Measurements from ENCODE around the gene NUF2. TPM values are rescaled to one million over a fixed set of nuclear protein-coding genes. Genes with fewer than 3 reads are reported as not detected.

The NUF2 gene
- total RNA-seq, 1 donor from 2014 or later: 134 TPM

GRCh38 chr1:163300568-163300967 lies 21.2 kb upstream of the NUF2 start:
- no peak overlapping the region for H3K4me3 Mint-ChIP-seq
- no peak overlapping the region for H3K27ac Mint-ChIP-seq
- no peaks in the 10 kb centered on the region for H4K20me1 ChIP-seq (ENCODE audit: low read depth)

GRCh38 chr1:163303561-163303960 lies 18.2 kb upstream of the NUF2 start:
- H3K27me3 ChIP-seq: no peaks in the 10 kb centered on the region

More at GRCh38 chr1:163300568-163300967, 21.2 kb upstream of the NUF2 start:
- Mint-ChIP-seq H3K27me3 (ENCODE audit: insufficient read depth, low read depth) (no peaks in the 10 kb centered on the region), H3K36me3 (peaks cover 5% of the 10 kb centered on the region), H3K9me3 (no peaks in the 10 kb centered on the region), H3K4me1 (no peaks in the 10 kb centered on the region)
- H3K27ac ChIP-seq: no peak overlapping the region
- no peaks in the 10 kb centered on the region for H3K9me3 ChIP-seq (ENCODE audit: low read depth)
- TF ChIP-seq EZH2phosphoT487 (IDR thresholded peaks at IDR 0.05) (no peak), CTCF (IDR thresholded peaks at IDR 0.05) (no peak), EZH2 (IDR thresholded peaks at IDR 0.05) (no peak)
- no peaks in the 10 kb centered on the region for H3K27me3 ChIP-seq
- no peak overlapping the region for H2AFZ ChIP-seq (replicated peaks)
- no peak overlapping the region for H3K9ac ChIP-seq
- peaks cover 3% of the 10 kb centered on the region for H3K36me3 ChIP-seq
- H3K4me1 ChIP-seq: peaks cover 41% of the 10 kb centered on the region
- no peak overlapping the region for H3K4me3 ChIP-seq
- no peak for DNase-seq (ENCODE audit: low spot score)
- H3K4me2 ChIP-seq: no peak overlapping the region
- H3K79me2 ChIP-seq (ENCODE audit: low read depth): no peaks in the 10 kb centered on the region
- H3F3A ChIP-seq (ENCODE audit: low read depth): no peaks in the 10 kb centered on the region

GRCh38 chr1:163305441-163305840 lies 16.3 kb upstream of the NUF2 start:
- TF ChIP-seq CTCF (IDR thresholded peaks at IDR 0.05): no peak
- no peak for TF ChIP-seq EZH2 (IDR thresholded peaks at IDR 0.05)
- TF ChIP-seq EZH2phosphoT487 (IDR thresholded peaks at IDR 0.05): no peak
- no peaks in the 10 kb centered on the region for H3K27me3 Mint-ChIP-seq (ENCODE audit: insufficient read depth, low read depth)
- H3K4me2 ChIP-seq: no peak overlapping the region

More at GRCh38 chr1:163303561-163303960, 18.2 kb upstream of the NUF2 start:
- Histone ChIP-seq H3K4me1 (peaks cover 21% of the 10 kb centered on the region), H3K27ac (no peak overlapping the region), H3K4me2 (no peak overlapping the region), H3K36me3 (peaks cover 3% of the 10 kb centered on the region), H3K4me3 (no peak overlapping the region), H3K9ac (no peak overlapping the region), H3K79me2 (ENCODE audit: low read depth) (no peaks in the 10 kb centered on the region), H3F3A (ENCODE audit: low read depth) (no peaks in the 10 kb centered on the region), H3K9me3 (ENCODE audit: low read depth) (no peaks in the 10 kb centered on the region), H2AFZ (replicated peaks) (no peak overlapping the region), H4K20me1 (ENCODE audit: low read depth) (no peaks in the 10 kb centered on the region)
- no peak for DNase-seq (ENCODE audit: low spot score)
- no peak for TF ChIP-seq EZH2phosphoT487 (IDR thresholded peaks at IDR 0.05)
- TF ChIP-seq EZH2 (IDR thresholded peaks at IDR 0.05): no peak
- TF ChIP-seq CTCF (IDR thresholded peaks at IDR 0.05): no peak
- H3K9me3 Mint-ChIP-seq: no peaks in the 10 kb centered on the region
- peaks cover 5% of the 10 kb centered on the region for H3K36me3 Mint-ChIP-seq
- H3K27ac Mint-ChIP-seq: no peak overlapping the region
- no peaks in the 10 kb centered on the region for H3K27me3 Mint-ChIP-seq (ENCODE audit: insufficient read depth, low read depth)
- H3K4me1 Mint-ChIP-seq: no peaks in the 10 kb centered on the region
- H3K4me3 Mint-ChIP-seq: no peak overlapping the region

More at GRCh38 chr1:163305441-163305840, 16.3 kb upstream of the NUF2 start:
- no peaks in the 10 kb centered on the region for H3F3A ChIP-seq (ENCODE audit: low read depth)
- Mint-ChIP-seq H3K9me3 (no peaks in the 10 kb centered on the region), H3K27ac (no peak overlapping the region), H3K36me3 (peaks cover 6% of the 10 kb centered on the region), H3K4me1 (no peaks in the 10 kb centered on the region), H3K4me3 (no peak overlapping the region)
- H4K20me1 ChIP-seq (ENCODE audit: low read depth): no peaks in the 10 kb centered on the region
- H3K9ac ChIP-seq: no peak overlapping the region
- peaks cover 3% of the 10 kb centered on the region for H3K36me3 ChIP-seq
- H3K27me3 ChIP-seq: no peaks in the 10 kb centered on the region
- no peak overlapping the region for H3K27ac ChIP-seq
- DNase-seq (ENCODE audit: low spot score): no peak
- no peaks in the 10 kb centered on the region for H3K79me2 ChIP-seq (ENCODE audit: low read depth)
- no peak overlapping the region for H3K4me3 ChIP-seq
- no peak overlapping the region for H2AFZ ChIP-seq (replicated peaks)
- no peaks in the 10 kb centered on the region for H3K9me3 ChIP-seq (ENCODE audit: low read depth)
- H3K4me1 ChIP-seq: peaks cover 5% of the 10 kb centered on the region

Measured in neural progenitor cell (in vitro differentiated cells).